ENCODE results near the gene FHOD1.

DNA sequence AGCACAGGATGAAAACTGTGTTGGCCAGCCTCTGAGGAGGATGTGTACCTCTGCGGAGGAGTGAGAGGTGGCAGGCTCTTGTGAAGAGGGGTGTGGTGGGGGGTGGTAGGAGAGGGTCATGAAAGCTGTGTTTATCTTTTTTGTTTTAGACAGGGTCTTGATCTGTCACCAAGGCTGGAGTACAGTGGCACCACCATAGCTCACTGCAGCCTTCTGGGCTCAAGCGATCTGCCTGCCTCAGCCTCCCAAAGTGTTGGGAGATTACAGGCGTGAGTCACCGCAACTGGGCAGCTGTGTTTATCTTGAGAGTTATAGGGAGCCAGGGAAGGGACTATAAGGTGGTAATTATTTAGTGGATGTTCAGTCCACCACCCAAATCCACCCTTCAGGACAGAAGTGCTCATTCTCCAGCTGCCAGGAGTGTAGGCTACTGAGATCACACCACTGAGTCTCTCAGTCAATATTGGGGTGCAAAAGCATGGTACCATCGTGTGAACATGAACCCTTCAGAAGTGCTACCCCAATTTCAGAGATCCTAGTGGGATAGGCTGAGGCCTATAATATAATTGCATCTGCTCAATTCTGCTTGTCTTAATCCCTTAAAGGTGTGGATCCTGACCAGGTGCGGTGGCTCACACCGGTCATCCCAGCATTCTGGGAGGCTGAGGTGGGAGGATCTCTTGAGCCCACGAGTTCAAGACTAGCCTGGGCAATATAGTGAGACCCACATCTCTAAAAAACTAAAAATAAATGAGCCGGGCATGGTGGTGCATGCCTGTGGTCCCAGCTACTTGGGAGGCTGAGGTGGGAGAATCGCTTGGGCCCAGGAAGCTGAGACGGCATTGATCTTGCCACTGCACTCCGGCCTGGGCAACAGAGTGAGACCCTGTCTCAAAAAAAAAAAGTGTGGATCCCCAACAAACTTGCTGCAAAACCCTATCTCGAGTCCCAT is 56.6 kb downstream of the FHOD1 start:
- TF ChIP-seq POLR2A (IDR thresholded peaks at IDR 0.05), result no peak
- no peak for TF ChIP-seq CTCF (IDR thresholded peaks at IDR 0.05)
